Measurements from ENCODE around the gene PLEK.

DNA sequence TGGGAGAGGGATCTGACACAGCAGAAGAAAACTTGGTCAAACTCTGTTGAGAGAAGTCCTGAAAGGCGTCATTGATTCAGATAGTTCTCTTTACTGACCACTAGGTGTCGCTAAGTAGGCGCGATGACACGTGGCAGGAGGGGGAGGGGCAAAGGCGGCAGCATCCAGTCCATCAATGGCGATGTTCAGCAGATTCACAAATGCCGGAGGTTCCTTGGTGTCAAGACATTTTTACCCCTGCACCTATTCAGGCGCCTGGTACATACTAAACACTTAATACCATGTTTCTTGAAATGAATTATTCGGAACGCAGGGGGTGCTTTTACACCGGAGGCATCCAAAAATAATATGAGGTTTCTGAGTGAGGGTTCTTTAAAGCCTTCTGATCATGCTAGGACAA is 3.0 kb upstream of the PLEK start:
- TF ChIP-seq, protein P1, sequence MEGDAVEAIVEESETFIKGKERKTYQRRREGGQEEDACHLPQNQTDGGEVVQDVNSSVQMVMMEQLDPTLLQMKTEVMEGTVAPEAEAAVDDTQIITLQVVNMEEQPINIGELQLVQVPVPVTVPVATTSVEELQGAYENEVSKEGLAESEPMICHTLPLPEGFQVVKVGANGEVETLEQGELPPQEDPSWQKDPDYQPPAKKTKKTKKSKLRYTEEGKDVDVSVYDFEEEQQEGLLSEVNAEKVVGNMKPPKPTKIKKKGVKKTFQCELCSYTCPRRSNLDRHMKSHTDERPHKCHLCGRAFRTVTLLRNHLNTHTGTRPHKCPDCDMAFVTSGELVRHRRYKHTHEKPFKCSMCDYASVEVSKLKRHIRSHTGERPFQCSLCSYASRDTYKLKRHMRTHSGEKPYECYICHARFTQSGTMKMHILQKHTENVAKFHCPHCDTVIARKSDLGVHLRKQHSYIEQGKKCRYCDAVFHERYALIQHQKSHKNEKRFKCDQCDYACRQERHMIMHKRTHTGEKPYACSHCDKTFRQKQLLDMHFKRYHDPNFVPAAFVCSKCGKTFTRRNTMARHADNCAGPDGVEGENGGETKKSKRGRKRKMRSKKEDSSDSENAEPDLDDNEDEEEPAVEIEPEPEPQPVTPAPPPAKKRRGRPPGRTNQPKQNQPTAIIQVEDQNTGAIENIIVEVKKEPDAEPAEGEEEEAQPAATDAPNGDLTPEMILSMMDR (IDR thresholded peaks at IDR 0.05; ENCODE audit: insufficient read depth, low read length): peak; percentile 72
- TF ChIP-seq GABPA (IDR thresholded peaks at IDR 0.05; ENCODE audit: low read depth): no peak
- TF ChIP-seq, protein P2, sequence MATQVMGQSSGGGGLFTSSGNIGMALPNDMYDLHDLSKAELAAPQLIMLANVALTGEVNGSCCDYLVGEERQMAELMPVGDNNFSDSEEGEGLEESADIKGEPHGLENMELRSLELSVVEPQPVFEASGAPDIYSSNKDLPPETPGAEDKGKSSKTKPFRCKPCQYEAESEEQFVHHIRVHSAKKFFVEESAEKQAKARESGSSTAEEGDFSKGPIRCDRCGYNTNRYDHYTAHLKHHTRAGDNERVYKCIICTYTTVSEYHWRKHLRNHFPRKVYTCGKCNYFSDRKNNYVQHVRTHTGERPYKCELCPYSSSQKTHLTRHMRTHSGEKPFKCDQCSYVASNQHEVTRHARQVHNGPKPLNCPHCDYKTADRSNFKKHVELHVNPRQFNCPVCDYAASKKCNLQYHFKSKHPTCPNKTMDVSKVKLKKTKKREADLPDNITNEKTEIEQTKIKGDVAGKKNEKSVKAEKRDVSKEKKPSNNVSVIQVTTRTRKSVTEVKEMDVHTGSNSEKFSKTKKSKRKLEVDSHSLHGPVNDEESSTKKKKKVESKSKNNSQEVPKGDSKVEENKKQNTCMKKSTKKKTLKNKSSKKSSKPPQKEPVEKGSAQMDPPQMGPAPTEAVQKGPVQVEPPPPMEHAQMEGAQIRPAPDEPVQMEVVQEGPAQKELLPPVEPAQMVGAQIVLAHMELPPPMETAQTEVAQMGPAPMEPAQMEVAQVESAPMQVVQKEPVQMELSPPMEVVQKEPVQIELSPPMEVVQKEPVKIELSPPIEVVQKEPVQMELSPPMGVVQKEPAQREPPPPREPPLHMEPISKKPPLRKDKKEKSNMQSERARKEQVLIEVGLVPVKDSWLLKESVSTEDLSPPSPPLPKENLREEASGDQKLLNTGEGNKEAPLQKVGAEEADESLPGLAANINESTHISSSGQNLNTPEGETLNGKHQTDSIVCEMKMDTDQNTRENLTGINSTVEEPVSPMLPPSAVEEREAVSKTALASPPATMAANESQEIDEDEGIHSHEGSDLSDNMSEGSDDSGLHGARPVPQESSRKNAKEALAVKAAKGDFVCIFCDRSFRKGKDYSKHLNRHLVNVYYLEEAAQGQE (IDR thresholded peaks at IDR 0.05; ENCODE audit: insufficient replicate concordance, low read depth): no peak

Measured in HL-60 (cell line).